Esophagus squamous epithelium (tissue), 5 donors: ENCODE measurements around the gene PTPRC. TPM values are rescaled to one million over a fixed set of nuclear protein-coding genes. Genes with fewer than 3 reads are reported as not detected.

Experiments used
- DNase-seq: peaks from one replicate; lab custom pipeline; 2025; lab: John Stamatoyannopoulos, UW
- H3K27ac ChIP-seq, 4 donors: fragments of 200-600 bp; sonication (generic); one replicate each; pipeline ENCODE4 v1.5.1; 2016 to 2019; ENCODE audit warnings: mild to moderate bottlenecking in 1 of 4
- H3K27me3 ChIP-seq, 4 donors: fragments of 200-600 bp; sonication (generic); 1 replicate in 3 of 4; 2 replicates in 1 of 4; pipeline versions ENCODE4 v1.5.1 to v1.6.0; 2017 to 2021; ENCODE audit warnings: antibody characterized with exemption in 1 of 4
- H3K36me3 ChIP-seq, 3 donors: fragments of 200-600 bp; sonication (generic); one replicate each; pipeline ENCODE4 v1.5.1; 2016 to 2019
- H3K4me1 ChIP-seq, 3 donors: fragments of 200-600 bp; sonication (generic); one replicate each; pipeline ENCODE4 v1.5.1; 2017 to 2019
- H3K4me3 ChIP-seq, 4 donors: fragments of 200-600 bp; sonication (generic); 1 replicate in 3 of 4; 2 replicates in 1 of 4; pipeline ENCODE4 v1.5.1; 2016 to 2019; ENCODE audit warnings: mild to moderate bottlenecking in 2 of 4, moderate library complexity in 1 of 4
- H3K9me3 ChIP-seq, 3 donors: fragments of 200-600 bp; sonication (generic); one replicate each; pipeline ENCODE4 v1.5.1; 2016 to 2019
- CTCF ChIP-seq, 6 experiments: fragments of 450-650 bp in 4 of 6; fragments of 200-600 bp in 2 of 6; sonication (generic) in 2 of 6; IDR thresholded peaks; one replicate each; pipeline ENCODE4 v1.5.1; 2016 to 2019; ENCODE audit warnings: antibody characterized with exemption in 6 of 6, mild to moderate bottlenecking in 4 of 6, moderate library complexity in 4 of 6
- POLR2A ChIP-seq, 4 donors: fragments of 450-650 bp; IDR thresholded peaks; one replicate each; pipeline ENCODE4 v1.6.1; 2017; ENCODE audit warnings: antibody characterized with exemption in 4 of 4, mild to moderate bottlenecking in 4 of 4, moderate library complexity in 3 of 4
- WGBS, 2 donors: methylation state at CpG; one replicate each; pipeline ENCODE4 v1.1.5; 2018; 5-methylcytosine and 5-hydroxymethylcytosine counted together
- intact Hi-C: fragments of 100-400 bp; cut with DNase I; formaldehyde crosslinking; loops from one replicate; pipeline ENCODE4 v1.15.0; 2022
- total RNA-seq, 4 donors: library from RNA; depleted of rRNA; stranded (reverse); fragments of >200 nt; gene quantifications; one replicate each; pipeline ENCODE4 v1.1.0, GENCODE V29; 2016
- donor health status: DM: yes; HTN: yes; CAD: no.

Gene PTPRC
- total RNA-seq, 4 donors from 2014 or later: 9.2 to 39.1 (median 14.9) TPM

GRCh38 chr1:198700016-198700392 is 61.2 kb downstream of the PTPRC start:
- Histone ChIP-seq H3K4me3 (no peak overlapping the region), H3K36me3 (no peaks in the 10 kb centered on the region), H3K4me1 (peaks cover 0 to 5% (median 0%) of the 10 kb centered on the region in 3 donors), H3K9me3 (no peaks in the 10 kb centered on the region), H3K27ac (no peak overlapping the region), H3K27me3 (no peaks in the 10 kb centered on the region)
- TF ChIP-seq CTCF (IDR thresholded peaks at IDR 0.05): no peak
- TF ChIP-seq POLR2A (IDR thresholded peaks at IDR 0.05): no peak
- WGBS, 2 donors: 54 to 58% methylated on average over 1 of the region's 1 CpG
- DNase-seq: no peak
- intact Hi-C loops: no loop called here

- Histone ChIP-seq H3K4me1 (peaks cover 0 to 5% (median 0%) of the 10 kb centered on the region in 3 donors), H3K4me3 (no peak overlapping the region), H3K9me3 (no peaks in the 10 kb centered on the region), H3K27me3 (no peaks in the 10 kb centered on the region), H3K27ac (no peak overlapping the region), H3K36me3 (no peaks in the 10 kb centered on the region)
- 46 to 56% methylated on average over 1 of the region's 1 CpG for WGBS, 2 donors
- no peak for DNase-seq
- intact Hi-C loops: no loop called here
- no peak for TF ChIP-seq POLR2A (IDR thresholded peaks at IDR 0.05)
- no peak for TF ChIP-seq CTCF (IDR thresholded peaks at IDR 0.05)
These were observed 61.6 kb downstream of the PTPRC start for GRCh38 chr1:198700396-198700795.

GRCh38 chr1:198701250-198701649 is 62.4 kb downstream of the PTPRC start:
- no peak overlapping the region for H3K27ac ChIP-seq
- H3K9me3 ChIP-seq: no peaks in the 10 kb centered on the region
- DNase-seq: no peak
- H3K4me3 ChIP-seq: no peak overlapping the region
- H3K27me3 ChIP-seq: no peaks in the 10 kb centered on the region
- peaks cover 0 to 5% (median 0%) of the 10 kb centered on the region in 3 donors for H3K4me1 ChIP-seq
- 23 to 32% methylated on average over 1 of the region's 1 CpG for WGBS, 2 donors
- no peak for TF ChIP-seq POLR2A (IDR thresholded peaks at IDR 0.05)
- TF ChIP-seq CTCF (IDR thresholded peaks at IDR 0.05): no peak
- no peaks in the 10 kb centered on the region for H3K36me3 ChIP-seq
- intact Hi-C loops: no loop called here

GRCh38 chr1:198701766-198702539 is 63.1 kb downstream of the PTPRC start:
- DNase-seq: no peak
- Histone ChIP-seq H3K4me3 (no peak overlapping the region), H3K27ac (no peak overlapping the region), H3K4me1 (peaks cover 0 to 5% (median 0%) of the 10 kb centered on the region in 3 donors), H3K36me3 (no peaks in the 10 kb centered on the region), H3K9me3 (no peaks in the 10 kb centered on the region), H3K27me3 (no peaks in the 10 kb centered on the region)
- 75 to 86% methylated on average over 4 of the region's 4 CpGs for WGBS, 2 donors
- TF ChIP-seq CTCF (IDR thresholded peaks at IDR 0.05): no peak
- no peak for TF ChIP-seq POLR2A (IDR thresholded peaks at IDR 0.05)
- intact Hi-C loops: no loop called here

GRCh38 chr1:198708761-198709525 is 70.1 kb downstream of the PTPRC start:
- WGBS, 2 donors: 98 to 99% methylated on average over 5 of the region's 5 CpGs
- H3K9me3 ChIP-seq: no peaks in the 10 kb centered on the region
- intact Hi-C loops: no loop called here
- H3K27me3 ChIP-seq: no peaks in the 10 kb centered on the region
- no peak overlapping the region for H3K4me3 ChIP-seq
- no peaks in the 10 kb centered on the region for H3K36me3 ChIP-seq
- no peak for TF ChIP-seq CTCF (IDR thresholded peaks at IDR 0.05)
- TF ChIP-seq POLR2A (IDR thresholded peaks at IDR 0.05): no peak
- H3K4me1 ChIP-seq: no peaks in the 10 kb centered on the region
- no peak for DNase-seq
- H3K27ac ChIP-seq: no peak overlapping the region
